RCC 7860 (cell line): ENCODE data around the gene PIK3R6.

Experiments
- DNase-seq: peaks from one replicate; pipeline ENCODE4 v3.0.0-alpha.2; 2015; ENCODE audit warnings: low spot score
- FAIRE-seq: peaks from 2 replicates; lab custom pipeline; 2012; peaks lifted over from hg19 to GRCh38; lab: Jason Lieb, UNC

PIK3R6 gene, protein sequence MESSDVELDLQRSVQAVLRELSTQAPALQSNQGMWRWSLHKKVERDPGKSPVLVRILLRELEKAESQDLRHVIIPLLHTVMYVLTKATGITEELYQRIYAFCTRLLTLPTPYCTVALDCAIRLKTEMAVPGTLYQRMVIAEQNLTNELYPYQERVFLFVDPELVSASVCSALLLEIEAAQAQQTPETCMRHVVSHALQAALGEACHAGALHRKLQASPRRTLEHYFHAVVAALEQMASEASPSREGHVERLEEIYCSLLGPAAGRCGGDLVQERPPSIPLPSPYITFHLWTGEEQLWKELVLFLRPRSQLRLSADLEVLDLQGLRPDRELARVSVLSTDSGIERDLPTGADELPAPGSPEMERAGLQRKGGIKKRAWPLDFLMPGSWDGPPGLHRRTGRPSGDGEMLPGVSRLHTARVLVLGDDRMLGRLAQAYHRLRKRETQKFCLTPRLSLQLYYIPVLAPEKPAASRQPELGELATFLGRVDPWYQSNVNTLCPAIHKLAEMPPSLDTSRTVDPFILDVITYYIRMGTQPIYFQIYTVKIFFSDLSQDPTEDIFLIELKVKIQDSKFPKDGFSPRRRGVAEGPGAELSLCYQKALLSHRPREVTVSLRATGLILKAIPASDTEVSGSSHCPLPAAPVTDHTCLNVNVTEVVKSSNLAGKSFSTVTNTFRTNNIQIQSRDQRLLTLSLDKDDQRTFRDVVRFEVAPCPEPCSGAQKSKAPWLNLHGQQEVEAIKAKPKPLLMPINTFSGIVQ

DNA sequence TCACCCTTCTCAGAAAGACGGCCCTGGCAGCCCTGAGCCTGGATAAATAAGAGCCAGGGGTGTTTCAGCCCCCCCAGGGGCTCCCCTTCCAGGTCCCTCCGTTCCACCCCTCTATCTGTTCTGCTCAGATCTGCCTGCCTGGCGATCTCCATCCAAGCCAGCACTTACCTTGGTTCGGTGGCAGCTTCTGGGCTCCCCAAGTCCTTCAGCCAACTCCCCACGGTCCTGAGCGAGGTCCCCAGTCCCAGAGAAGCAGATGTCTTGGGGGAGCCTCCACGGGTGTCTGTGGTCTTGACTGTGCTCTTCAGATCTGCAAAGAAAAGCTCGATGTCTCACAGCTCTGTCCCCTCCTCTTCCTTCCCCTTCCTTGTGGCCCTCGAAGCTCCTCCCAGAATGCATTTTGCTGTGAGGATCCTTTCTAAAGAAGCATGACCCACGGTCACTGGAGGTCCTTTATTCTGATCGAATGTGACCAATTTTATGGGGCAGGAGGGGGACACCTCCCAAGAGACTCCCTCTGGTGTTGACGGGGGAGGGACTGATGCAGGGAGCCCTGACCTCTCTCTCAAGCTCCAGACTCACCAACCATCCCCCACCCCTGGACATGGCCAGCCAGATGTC is at the start of gene PIK3R6:
TSS of gene PIK3R6 (minus strand) at position 314 of the 621 bp plus-strand sequence. CDS start 17,880 bp downstream, outside the sequence.
- FAIRE-seq (no peak), DNase-seq (no peak)

DNA sequence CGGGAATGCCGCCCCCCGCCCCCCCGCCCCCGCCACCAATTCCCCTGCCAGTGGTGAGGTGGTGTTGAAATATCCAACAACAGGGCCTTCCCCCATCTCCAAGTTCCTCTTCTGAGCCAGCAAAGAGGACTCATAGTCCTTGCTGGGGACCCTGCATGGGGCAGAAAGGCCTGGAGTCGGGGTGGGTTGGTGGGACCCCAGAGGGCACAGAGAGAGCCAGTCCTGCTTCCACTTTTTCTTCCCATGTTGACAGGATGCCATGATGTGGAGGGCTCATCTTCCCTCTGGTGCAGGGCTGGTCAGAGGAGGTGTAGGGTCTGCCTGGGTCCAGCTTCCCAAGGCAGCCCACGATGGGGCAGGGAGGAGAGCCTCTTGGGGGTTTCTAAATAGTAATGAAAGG is 49.0 kb upstream of the PIK3R6 start:
- FAIRE-seq (no peak), DNase-seq (no peak)

DNA sequence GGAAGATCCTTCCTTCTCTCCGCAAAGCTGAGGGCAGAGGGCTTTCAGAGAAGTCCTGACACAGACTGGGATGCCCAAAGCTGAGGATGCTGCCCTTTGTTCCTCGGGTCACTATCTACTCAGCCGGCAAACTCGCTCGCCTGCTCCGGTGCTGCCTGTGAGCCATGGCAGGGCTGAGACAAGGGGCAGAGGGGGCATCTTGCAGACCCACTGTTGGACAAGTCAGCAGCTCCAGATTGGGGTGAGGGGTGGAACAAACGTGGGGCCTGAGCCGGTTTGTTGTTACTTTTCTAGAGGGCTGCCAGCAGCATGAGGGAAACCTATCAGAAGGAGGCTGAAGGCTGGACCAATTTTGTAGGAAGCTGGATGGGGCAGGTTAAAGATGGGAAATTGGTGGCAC is 47.1 kb upstream of the PIK3R6 start:
- no peak for DNase-seq

GRCh38 chr17:8913879-8914278 is 46.4 kb upstream of the PIK3R6 start:
- no peak for DNase-seq

More for the DNA sequence above, 47.1 kb upstream of the PIK3R6 start:
- FAIRE-seq = no peak

DNA sequence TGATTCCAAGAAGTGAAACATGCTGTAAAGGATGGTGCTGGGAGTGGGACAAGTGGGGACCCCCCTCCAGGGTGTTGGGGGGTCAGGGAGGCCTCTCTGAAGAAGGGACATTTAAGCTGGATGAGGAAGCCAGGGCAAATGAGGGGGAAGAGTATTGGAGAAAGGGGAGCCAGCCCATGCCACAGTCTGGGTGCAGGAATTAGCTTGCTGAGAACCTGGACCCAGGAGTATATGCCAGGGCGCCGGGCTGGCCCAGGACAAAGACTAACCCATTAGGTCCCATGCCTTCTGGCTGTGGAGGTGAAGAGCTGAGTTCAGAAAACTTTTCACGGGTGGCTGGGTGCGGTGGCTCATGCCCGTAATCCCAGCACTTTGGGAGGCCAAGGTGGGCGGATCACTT is 45.6 kb upstream of the PIK3R6 start:
- no peak for FAIRE-seq
- no peak for DNase-seq

More at GRCh38 chr17:8913879-8914278, 46.4 kb upstream of the PIK3R6 start:
- FAIRE-seq = no peak

DNA sequence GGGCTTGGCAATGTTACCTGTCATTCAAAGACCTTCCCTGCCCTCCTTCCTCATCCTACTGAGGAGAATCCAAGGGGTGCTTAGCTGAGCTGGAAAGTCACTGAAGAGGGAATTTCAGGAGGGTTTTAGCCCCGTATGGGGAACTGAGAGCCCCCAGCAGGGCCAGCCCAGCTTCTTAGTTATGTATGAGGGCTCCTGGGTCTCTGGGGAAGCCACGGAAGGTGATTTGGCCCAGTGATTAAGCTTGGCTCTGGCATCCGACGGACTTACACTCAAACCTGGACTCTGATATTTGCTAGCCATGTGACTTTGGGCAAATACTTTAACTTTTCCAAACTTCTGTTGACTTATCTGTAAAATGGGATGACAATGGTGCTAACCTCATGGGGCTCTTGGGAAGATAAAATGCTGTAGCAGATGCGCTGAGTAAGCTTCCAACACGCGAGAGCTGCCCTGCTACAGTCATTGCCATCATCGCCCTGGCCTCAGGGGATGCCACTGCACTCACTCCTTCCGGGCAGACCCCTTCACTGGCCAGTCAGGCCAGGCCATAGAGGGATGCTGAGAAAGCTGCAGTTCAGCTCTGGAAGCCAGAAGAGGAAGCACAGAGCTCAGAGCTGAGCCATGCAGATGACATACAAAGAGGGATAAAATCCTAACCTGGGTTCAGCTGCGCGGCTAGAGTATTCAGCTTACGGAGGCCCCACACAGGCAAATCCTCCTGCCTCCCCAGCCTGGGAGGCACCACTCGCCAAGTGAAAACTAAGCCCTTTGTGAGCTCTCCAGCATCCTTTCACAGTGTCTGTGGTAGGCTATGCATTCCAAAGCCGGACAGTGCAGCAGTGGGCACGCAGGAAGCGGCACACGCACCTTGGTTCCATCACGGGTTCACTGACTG is 44.9 kb upstream of the PIK3R6 start:
- DNase-seq = no peak
- no peak for FAIRE-seq

GRCh38 chr17:8910969-8911604 is 43.6 kb upstream of the PIK3R6 start:
- no peak for FAIRE-seq
- no peak for DNase-seq

GRCh38 chr17:8909586-8910270 is 42.3 kb upstream of the PIK3R6 start:
- FAIRE-seq = no peak
- no peak for DNase-seq

- FAIRE-seq (no peak), DNase-seq (no peak)
Measured at GRCh38 chr17:8905331-8905730, 37.9 kb upstream of the PIK3R6 start.

DNA sequence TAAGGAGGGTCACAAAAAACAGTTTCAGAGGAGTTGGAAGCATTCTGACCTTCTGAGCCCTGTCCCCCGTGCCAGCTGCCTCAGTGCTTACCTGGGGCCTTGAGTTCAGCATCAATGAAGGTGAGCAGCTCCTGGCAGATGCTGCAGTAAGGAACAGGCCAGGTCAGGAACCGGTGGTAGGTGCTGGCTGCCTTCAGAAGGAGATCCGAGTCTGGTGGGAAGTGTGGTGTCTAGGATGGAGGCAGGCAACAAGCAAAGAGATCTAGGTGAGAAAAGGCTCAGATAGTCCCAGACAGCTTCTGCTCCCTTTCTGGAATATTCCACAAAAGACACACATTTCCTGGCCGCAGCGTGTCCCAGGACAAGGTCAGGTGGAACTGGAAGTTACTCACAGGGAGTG is 37.2 kb upstream of the PIK3R6 start:
- DNase-seq (no peak), FAIRE-seq (no peak)

GRCh38 chr17:8904201-8904600 is 36.7 kb upstream of the PIK3R6 start:
- FAIRE-seq (no peak), DNase-seq (no peak)

GRCh38 chr17:8900626-8901585 is 33.4 kb upstream of the PIK3R6 start:
- no peak for DNase-seq
- no peak for FAIRE-seq

DNA sequence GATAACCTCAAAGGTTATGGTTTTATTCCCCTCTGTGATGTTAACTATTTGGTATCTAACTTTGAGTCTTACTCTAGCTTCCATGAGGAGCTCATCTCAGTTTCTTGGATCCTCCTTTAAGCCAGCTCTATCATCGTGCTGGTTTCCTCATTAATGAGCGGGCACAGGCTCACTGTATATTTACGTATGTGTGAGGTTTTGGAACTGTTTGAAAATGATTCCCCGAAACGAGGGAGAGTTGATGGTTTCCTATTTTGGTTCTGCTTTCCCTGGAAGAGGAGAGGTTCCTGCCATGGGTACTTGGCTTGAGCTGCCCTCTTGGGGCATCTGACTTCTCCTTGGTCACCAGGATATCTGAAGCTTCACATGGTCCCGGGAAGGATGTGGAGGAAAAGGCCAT is 32.7 kb upstream of the PIK3R6 start:
- DNase-seq (no peak), FAIRE-seq (no peak)

- FAIRE-seq (no peak), DNase-seq (no peak)
Measured at GRCh38 chr17:8898636-8899035, 31.2 kb upstream of the PIK3R6 start.

DNA sequence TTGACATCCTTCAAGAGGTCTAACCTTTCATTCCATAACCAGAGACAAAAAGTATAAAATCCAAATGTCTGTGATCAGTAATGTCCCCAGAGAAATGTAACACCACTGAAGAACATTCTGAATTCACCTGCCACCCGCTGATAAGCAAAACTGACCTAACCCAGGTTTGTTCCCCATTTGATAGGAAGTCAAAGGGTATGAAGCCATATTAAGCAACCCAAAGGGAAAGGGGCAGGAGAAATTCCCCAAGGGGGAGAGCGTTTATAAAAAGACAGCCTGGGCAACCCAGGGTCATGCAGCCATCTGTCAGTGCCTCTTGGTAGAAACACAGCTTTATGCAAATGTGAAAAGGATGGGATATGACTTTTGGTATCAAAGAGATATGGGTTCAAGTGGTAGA is 30.7 kb upstream of the PIK3R6 start:
- FAIRE-seq = no peak
- no peak for DNase-seq

- FAIRE-seq (no peak), DNase-seq (no peak)
Measured at GRCh38 chr17:8896641-8897635, 29.5 kb upstream of the PIK3R6 start.

GRCh38 chr17:8896087-8896486 is 28.6 kb upstream of the PIK3R6 start:
- no peak for DNase-seq
- FAIRE-seq = no peak
